Left ventricle myocardium inferior (tissue), 1 donor: ENCODE measurements around the gene LRRC3. TPM values are rescaled to one million over a fixed set of nuclear protein-coding genes. Genes with fewer than 3 reads are reported as not detected.
"Not testable (repeated sequence)": the region's sequence is repeated elsewhere in the genome, so short reads cannot be mapped to it uniquely, and the experiment has no call there.

Experiments used
- DNase-seq: peaks from one replicate; pipeline ENCODE4 v3.0.0-alpha.2; 2020
- H3K27ac ChIP-seq: fragments of 200-600 bp; replicated peaks from 2 replicates; pipeline ENCODE4 v1.8.0; 2021
- H3K27me3 ChIP-seq: fragments of 200-600 bp; 2 replicates; pipeline ENCODE4 v1.8.0; 2021; ENCODE audit warnings: low read depth
- H3K36me3 ChIP-seq: fragments of 200-600 bp; 2 replicates; pipeline ENCODE4 v1.8.0; 2021
- H3K4me1 ChIP-seq: fragments of 200-600 bp; 2 replicates; pipeline ENCODE4 v1.8.0; 2021
- H3K4me3 ChIP-seq: fragments of 200-600 bp; 2 replicates; pipeline ENCODE4 v1.8.0; 2021; ENCODE audit warnings: mild to moderate bottlenecking, moderate library complexity
- H3K9me3 ChIP-seq: fragments of 200-600 bp; replicated peaks from 2 replicates; pipeline ENCODE4 v1.8.0; 2021
- CTCF ChIP-seq: fragments of 200-600 bp; IDR thresholded peaks from 2 replicates; pipeline ENCODE4 v1.8.0; 2021; ENCODE audit warnings: antibody characterized with exemption, mild to moderate bottlenecking, borderline replicate concordance
- intact Hi-C: fragments of 100-400 bp; cut with micrococcal nuclease; formaldehyde crosslinking; loops from one replicate; pipeline ENCODE4 v1.11.0; 2022
- total RNA-seq: library from RNA; stranded (reverse); fragmentation: NEBNext Ultra II Directional; extraction: Animal tissue kit (Norgen Biotek cat#: 25700); gene quantifications from one replicate; pipeline ENCODE4 v1.2.1, GENCODE V29; 2021
- donor health status: DM: no; HTN: yes; CAD: no; lungs with severe emphysema.

Gene LRRC3
- total RNA-seq, 1 donor from 2014 or later: 1.8 TPM

GRCh38 chr21:44413566-44414290, 41.6 kb upstream of the LRRC3 start:
- Histone ChIP-seq H3K4me1 (no peaks in the 10 kb centered on the region), H3K27ac (no peak overlapping the region), H3K36me3 (no peaks in the 10 kb centered on the region), H3K27me3 (peaks cover 43% of the 10 kb centered on the region), H3K9me3 (peaks cover 13% of the 10 kb centered on the region), H3K4me3 (no peak overlapping the region)
- TF ChIP-seq CTCF: no peak
- intact Hi-C loops: no loop called here
- no peak for DNase-seq

GRCh38 chr21:44414291-44415072, 40.8 kb upstream of the LRRC3 start:
- Histone ChIP-seq H3K27ac (no peak overlapping the region), H3K4me1 (no peaks in the 10 kb centered on the region), H3K27me3 (peaks cover 43% of the 10 kb centered on the region), H3K9me3 (peaks cover 13% of the 10 kb centered on the region), H3K4me3 (no peak overlapping the region), H3K36me3 (no peaks in the 10 kb centered on the region)
- DNase-seq: no peak
- TF ChIP-seq CTCF: no peak
- intact Hi-C loops: no loop called here

GRCh38 chr21:44415073-44416025, 40.0 kb upstream of the LRRC3 start:
- Histone ChIP-seq H3K27ac (no peak overlapping the region), H3K4me3 (no peak overlapping the region), H3K27me3 (peaks cover 43% of the 10 kb centered on the region), H3K4me1 (no peaks in the 10 kb centered on the region), H3K36me3 (no peaks in the 10 kb centered on the region), H3K9me3 (peaks cover 13% of the 10 kb centered on the region)
- TF ChIP-seq CTCF: no peak
- intact Hi-C loops: no loop called here
- no peak for DNase-seq

GRCh38 chr21:44416193-44416592, 39.1 kb upstream of the LRRC3 start:
- Histone ChIP-seq H3K27me3 (peaks cover 43% of the 10 kb centered on the region), H3K9me3 (peaks cover 13% of the 10 kb centered on the region), H3K4me1 (no peaks in the 10 kb centered on the region), H3K4me3 (no peak overlapping the region), H3K27ac (no peak overlapping the region), H3K36me3 (no peaks in the 10 kb centered on the region)
- no peak for TF ChIP-seq CTCF
- DNase-seq: no peak
- intact Hi-C loops: no loop called here

- H3K4me1 ChIP-seq, intact Hi-C loops, H3K36me3 ChIP-seq, H3K9me3 ChIP-seq, H3K4me3 ChIP-seq, H3K27ac ChIP-seq: not testable (repeated sequence)
- H3K27me3 ChIP-seq: peaks cover 43% of the 10 kb centered on the region
- DNase-seq: peak; percentile 6
Observed at GRCh38 chr21:44417621-44418107, 37.6 kb upstream of the LRRC3 start.
